Mammary epithelial cell (primary cell): ENCODE results near the gene GCFC2.

Experiments used
- CTCF ChIP-seq, 2 donors: IDR thresholded peaks in 1 of 2; conservative IDR thresholded peaks in 1 of 2; 2 replicates each; pipeline ENCODE4 v1.5.1; 2011 to 2012; ENCODE audit warnings: inconsistent platforms in 2 of 2, low read length in 2 of 2, mild to moderate bottlenecking in 2 of 2, control low read depth in 1 of 2, low read depth in 1 of 2; ENCODE audit not compliant: insufficient read depth in 1 of 2; ENCODE audit errors: extremely low read depth in 1 of 2
- EZH2 ChIP-seq: IDR thresholded peaks from 2 replicates; pipeline ENCODE4 v1.6.1; 2012; ENCODE audit warnings: low read length, inconsistent platforms, borderline replicate concordance

GRCh38 chr2:75716406-75716805 lies 5.7 kb upstream of the GCFC2 start:
- TF ChIP-seq CTCF (conservative IDR thresholded peaks at IDR 0.05 in 1 of 2, IDR thresholded peaks at IDR 0.05 in 1 of 2; ENCODE audit: extremely low read depth in 1 of 2, insufficient read depth in 1 of 2, low read depth in 1 of 2, low read length in 2 of 2) (no peak), EZH2 (no peak)
